H9 (cell line): ENCODE data around the gene TRPC6. TPM values are rescaled to one million over a fixed set of nuclear protein-coding genes. Genes with fewer than 3 reads are reported as not detected.

ENCODE experiments used
- DNase-seq: peaks from one replicate; pipeline ENCODE4 v3.0.0-alpha.2; 2017
- H2AFZ ChIP-seq: one replicate; pipeline ENCODE4 v1.6.1; 2013; ENCODE audit warnings: mild to moderate bottlenecking, low read length, control low read depth, moderate library complexity
- H2AK5ac ChIP-seq: 2 replicates; pipeline ENCODE4 v1.6.1; 2013; ENCODE audit warnings: low read length, control low read depth, mixed read lengths; ENCODE audit not compliant: insufficient read length
- H2BK120ac ChIP-seq: one replicate; pipeline ENCODE4 v1.6.1; 2013; ENCODE audit warnings: low read depth, mild to moderate bottlenecking, low read length, control low read depth, inconsistent platforms; ENCODE audit not compliant: poor library complexity, severe bottlenecking
- H2BK12ac ChIP-seq: 2 replicates; pipeline ENCODE4 v1.6.1; 2013; ENCODE audit warnings: low read length, control low read depth, mixed read lengths, low read depth; ENCODE audit not compliant: insufficient read length
- H2BK15ac ChIP-seq: 2 replicates; pipeline ENCODE4 v1.6.1; 2013; ENCODE audit warnings: low read depth, low read length, control low read depth
- H2BK20ac ChIP-seq: one replicate; pipeline ENCODE4 v1.6.1; 2013; ENCODE audit warnings: low read depth, mild to moderate bottlenecking, low read length, control low read depth, inconsistent platforms; ENCODE audit not compliant: poor library complexity, severe bottlenecking
- H2BK5ac ChIP-seq: 2 replicates; pipeline ENCODE4 v1.6.1; 2013; ENCODE audit warnings: low read length, control low read depth, mixed read lengths; ENCODE audit not compliant: insufficient read length
- H3K14ac ChIP-seq: 2 replicates; pipeline ENCODE4 v1.6.1; 2013; ENCODE audit warnings: low read length, control low read depth; ENCODE audit not compliant: insufficient read depth
- H3K18ac ChIP-seq: 2 replicates; pipeline ENCODE4 v1.6.1; 2013; ENCODE audit warnings: low read depth, mild to moderate bottlenecking, mixed read lengths, low read length, control low read depth; ENCODE audit not compliant: insufficient read length
- H3K23ac ChIP-seq: 2 replicates; pipeline ENCODE4 v1.6.1; 2013; ENCODE audit warnings: low read length, control low read depth, mixed read lengths, low read depth; ENCODE audit not compliant: insufficient read length
- H3K23me2 ChIP-seq: 2 replicates; pipeline ENCODE4 v1.6.1; 2013; ENCODE audit warnings: low read depth, mild to moderate bottlenecking, mixed read lengths, low read length, control low read depth; ENCODE audit not compliant: insufficient read length, poor library complexity, severe bottlenecking
- H3K27ac ChIP-seq: 2 replicates; pipeline ENCODE4 v1.5.1; 2013; ENCODE audit warnings: low read length, control low read depth, mixed read lengths, low read depth; ENCODE audit not compliant: insufficient read length
- H3K27me3 ChIP-seq: 2 replicates; pipeline ENCODE4 v1.6.1; 2013; ENCODE audit warnings: low read length, control low read depth, inconsistent platforms; ENCODE audit not compliant: insufficient read depth
- H3K4ac ChIP-seq: 2 replicates; pipeline ENCODE4 v1.6.1; 2013; ENCODE audit warnings: low read depth, mild to moderate bottlenecking, control low read depth, inconsistent platforms, low read length, moderate library complexity
- H3K4me1 ChIP-seq: 2 replicates; pipeline ENCODE4 v1.6.1; 2013; ENCODE audit warnings: low read length, control low read depth, inconsistent platforms; ENCODE audit not compliant: insufficient read depth
- H3K4me2 ChIP-seq: 2 replicates; pipeline ENCODE4 v1.6.1; 2013; ENCODE audit warnings: low read length, control low read depth, mixed read lengths; ENCODE audit not compliant: insufficient read length, insufficient read depth
- H3K56ac ChIP-seq: 2 replicates; pipeline ENCODE4 v1.6.1; 2013; ENCODE audit warnings: low read depth, mild to moderate bottlenecking, mixed read lengths, low read length, control low read depth; ENCODE audit not compliant: insufficient read length
- H3K79me1 ChIP-seq: 2 replicates; pipeline ENCODE4 v1.6.1; 2013; ENCODE audit warnings: low read depth, mild to moderate bottlenecking, moderate library complexity, low read length, control low read depth, inconsistent platforms; ENCODE audit not compliant: insufficient read depth, poor library complexity, severe bottlenecking
- H3K79me2 ChIP-seq: 2 replicates; pipeline ENCODE4 v1.6.1; 2013; ENCODE audit warnings: low read length, control low read depth, inconsistent platforms; ENCODE audit not compliant: insufficient read depth
- H3K9ac ChIP-seq: 2 replicates; pipeline ENCODE4 v1.6.1; 2013; ENCODE audit warnings: low read length, control low read depth, mixed read lengths; ENCODE audit not compliant: insufficient read length; ENCODE audit errors: extremely low read depth
- H3K9me3 ChIP-seq: one replicate; pipeline ENCODE4 v1.6.1; 2013; ENCODE audit warnings: low read depth, low read length, inconsistent platforms; ENCODE audit not compliant: control insufficient read depth
- H3T11ph ChIP-seq: one replicate; pipeline ENCODE4 v1.6.1; 2013; ENCODE audit warnings: mild to moderate bottlenecking, low read length, control low read depth, inconsistent platforms
- H4K20me1 ChIP-seq: one replicate; pipeline ENCODE4 v1.6.1; 2013; ENCODE audit not compliant: control insufficient read depth, insufficient read length, insufficient read depth
- H4K5ac ChIP-seq: 2 replicates; pipeline ENCODE4 v1.6.1; 2013; ENCODE audit warnings: low read depth, mild to moderate bottlenecking, mixed read lengths, low read length, control low read depth; ENCODE audit not compliant: insufficient read length
- H4K8ac ChIP-seq: replicated peaks from 2 replicates; pipeline ENCODE4 v1.6.1; 2013; ENCODE audit warnings: low read length, control low read depth, mixed read lengths, low read depth; ENCODE audit not compliant: insufficient read length
- H4K91ac ChIP-seq: 2 replicates; pipeline ENCODE4 v1.6.1; 2013; ENCODE audit warnings: low read depth, mild to moderate bottlenecking, moderate library complexity, mixed read lengths, low read length, control low read depth; ENCODE audit not compliant: insufficient read length
- H3K27ac Mint-ChIP-seq, 3 experiments: 2 replicates in 2 of 3; 3 replicates in 1 of 3; pipeline ENCODE4 v1.8.0; 2020 to 2021; ENCODE audit warnings: mixed read lengths in 3 of 3, mild to moderate bottlenecking in 1 of 3, moderate library complexity in 1 of 3
- H3K27me3 Mint-ChIP-seq: 2 replicates; pipeline ENCODE4 v1.8.0; 2021; ENCODE audit warnings: low read depth, mild to moderate bottlenecking, moderate library complexity, mixed read lengths
- H3K36me3 Mint-ChIP-seq, 3 experiments: 2 replicates in 2 of 3; 3 replicates in 1 of 3; pipeline ENCODE4 v1.8.0; 2020 to 2021; ENCODE audit warnings: low read depth in 3 of 3, mixed read lengths in 3 of 3; ENCODE audit not compliant: insufficient read depth in 1 of 3
- H3K4me1 Mint-ChIP-seq, 2 experiments: 2 replicates each; pipeline ENCODE4 v1.8.0; 2020; ENCODE audit warnings: mixed read lengths in 2 of 2
- H3K4me3 Mint-ChIP-seq, 2 experiments: 2 replicates in 1 of 2; 3 replicates in 1 of 2; pipeline ENCODE4 v1.8.0; 2020 to 2021; ENCODE audit warnings: mild to moderate bottlenecking in 2 of 2, mixed read lengths in 2 of 2, moderate library complexity in 1 of 2
- H3K9me3 Mint-ChIP-seq, 2 experiments: 2 replicates in 1 of 2; 3 replicates in 1 of 2; pipeline ENCODE4 v1.8.0; 2020; ENCODE audit warnings: mild to moderate bottlenecking in 2 of 2, mixed read lengths in 2 of 2, moderate library complexity in 1 of 2
- WGBS: extraction: QIAGEN DNeasy Blood & Tissue Kit; methylation state at CpG from one replicate; pipeline ENCODE4 v1.1.7; 2013; ENCODE audit warnings: missing lambda C conversion rate, low lambda C conversion rate, mixed read lengths; ENCODE audit not compliant: insufficient read length; ENCODE audit errors: extremely low coverage; 5-methylcytosine and 5-hydroxymethylcytosine counted together
- total RNA-seq: library from RNA; stranded (reverse); gene quantifications from 2 replicates; pipeline ENCODE4 v1.2.1, GENCODE V29; 2021
- TF ChIP-seq, protein P1 (sequence below): fragments of 200-600 bp; sonication (generic); conservative IDR thresholded peaks from 3 replicates; pipeline ENCODE4 v1.8.0; 2021; ENCODE audit warnings: antibody characterized with exemption, mild to moderate bottlenecking

The TRPC6 gene
- total RNA-seq, 1 experiment from 2014 or later, result 14.4 TPM

DNA sequence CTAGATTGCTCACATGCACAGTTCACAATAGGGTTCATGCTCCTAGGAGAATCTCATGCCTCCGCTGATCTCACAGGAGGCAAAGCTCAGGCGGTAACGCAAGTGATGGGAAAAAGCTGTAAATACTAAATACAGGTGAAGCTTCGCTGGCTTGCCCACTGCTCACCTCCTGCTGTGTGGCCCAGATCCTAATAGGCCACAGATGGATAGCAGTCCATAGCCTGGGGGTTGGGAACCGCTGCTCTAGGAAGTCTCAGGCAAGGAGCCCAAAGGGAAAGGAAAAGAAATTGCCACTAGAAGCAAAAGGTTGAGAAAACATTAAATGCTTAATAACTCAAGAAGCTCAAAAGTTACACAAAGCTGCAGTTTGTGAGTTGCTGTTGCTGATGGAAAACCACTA is 3.2 kb upstream of the TRPC6 start:
- Histone ChIP-seq H3K79me2 (no peaks in the 10 kb centered on the region), H2BK120ac (no peak overlapping the region), H3K56ac (no peak overlapping the region), H2AK5ac (no peak overlapping the region), H3K23ac (no peak overlapping the region), H3K27ac (no peak overlapping the region), H3K14ac (no peak overlapping the region), H4K5ac (no peak overlapping the region), H2BK15ac (no peak overlapping the region), H2BK5ac (no peak overlapping the region), H4K20me1 (no peaks in the 10 kb centered on the region), H2BK20ac (no peak overlapping the region), H3K4ac (no peak overlapping the region), H2BK12ac (no peak overlapping the region), H3K27me3 (peaks cover 12% of the 10 kb centered on the region), H3K9ac (no peak overlapping the region), H3K9me3 (no peaks in the 10 kb centered on the region), H4K8ac (no peak overlapping the region), H3K4me1 (no peaks in the 10 kb centered on the region; the same call in 1 of the 2 replicates), H3T11ph (no peak overlapping the region), H3K79me1 (no peaks in the 10 kb centered on the region), H3K18ac (no peak overlapping the region), H3K4me2 (no peak overlapping the region), H2AFZ (no peak overlapping the region), H4K91ac (no peak overlapping the region), H3K23me2 (peaks cover 8% of the 10 kb centered on the region)
- H3K27ac Mint-ChIP-seq, result no peak overlapping the region
- no peaks in the 10 kb centered on the region for H3K9me3 Mint-ChIP-seq
- TF ChIP-seq, protein P1, sequence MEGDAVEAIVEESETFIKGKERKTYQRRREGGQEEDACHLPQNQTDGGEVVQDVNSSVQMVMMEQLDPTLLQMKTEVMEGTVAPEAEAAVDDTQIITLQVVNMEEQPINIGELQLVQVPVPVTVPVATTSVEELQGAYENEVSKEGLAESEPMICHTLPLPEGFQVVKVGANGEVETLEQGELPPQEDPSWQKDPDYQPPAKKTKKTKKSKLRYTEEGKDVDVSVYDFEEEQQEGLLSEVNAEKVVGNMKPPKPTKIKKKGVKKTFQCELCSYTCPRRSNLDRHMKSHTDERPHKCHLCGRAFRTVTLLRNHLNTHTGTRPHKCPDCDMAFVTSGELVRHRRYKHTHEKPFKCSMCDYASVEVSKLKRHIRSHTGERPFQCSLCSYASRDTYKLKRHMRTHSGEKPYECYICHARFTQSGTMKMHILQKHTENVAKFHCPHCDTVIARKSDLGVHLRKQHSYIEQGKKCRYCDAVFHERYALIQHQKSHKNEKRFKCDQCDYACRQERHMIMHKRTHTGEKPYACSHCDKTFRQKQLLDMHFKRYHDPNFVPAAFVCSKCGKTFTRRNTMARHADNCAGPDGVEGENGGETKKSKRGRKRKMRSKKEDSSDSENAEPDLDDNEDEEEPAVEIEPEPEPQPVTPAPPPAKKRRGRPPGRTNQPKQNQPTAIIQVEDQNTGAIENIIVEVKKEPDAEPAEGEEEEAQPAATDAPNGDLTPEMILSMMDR, result no peak
- H3K36me3 Mint-ChIP-seq, result no peaks in the 10 kb centered on the region
- WGBS, result no CpG with 5 or more reads among the region's 5 CpGs
- H3K27me3 Mint-ChIP-seq, result peaks cover 28% of the 10 kb centered on the region
- no peak overlapping the region for H3K4me3 Mint-ChIP-seq
- H3K4me1 Mint-ChIP-seq, result peaks cover 16 to 21% of the 10 kb centered on the region in 2 experiments
- no peak for DNase-seq
